NCI-H526 (cell line): ENCODE results near the gene BFSP2.

Source experiments
- DNase-seq, 2 experiments: peaks; one replicate each; lab custom pipeline; 2025; lab: John Stamatoyannopoulos, UW

The BFSP2 gene

GRCh38 chr3:133418361-133418760, 18.5 kb downstream of the BFSP2 start:
- DNase-seq: no peak

- no peak for DNase-seq
Observed at GRCh38 chr3:133419151-133419909, 19.5 kb downstream of the BFSP2 start.

GRCh38 chr3:133424937-133425869, 25.3 kb downstream of the BFSP2 start:
- no peak for DNase-seq

GRCh38 chr3:133425898-133426297, 26.0 kb downstream of the BFSP2 start:
- DNase-seq: no peak

GRCh38 chr3:133426721-133427120, 26.9 kb downstream of the BFSP2 start:
- DNase-seq: no peak

- DNase-seq: no peak
Observed at GRCh38 chr3:133428552-133428951, 28.7 kb downstream of the BFSP2 start.

- no peak for DNase-seq
Observed at GRCh38 chr3:133429063-133429462, 29.2 kb downstream of the BFSP2 start.

- no peak for DNase-seq
Observed at GRCh38 chr3:133439563-133439962, 39.7 kb downstream of the BFSP2 start.

GRCh38 chr3:133440652-133441051, 40.8 kb downstream of the BFSP2 start:
- DNase-seq: no peak

- DNase-seq: no peak
Observed at GRCh38 chr3:133441867-133442270, 42.0 kb downstream of the BFSP2 start.

GRCh38 chr3:133442518-133442917, 42.7 kb downstream of the BFSP2 start:
- no peak for DNase-seq

GRCh38 chr3:133443649-133444422, 44.0 kb downstream of the BFSP2 start:
- peak in 1 of 2 experiments; percentile 4 for DNase-seq

- DNase-seq: no peak
Observed at GRCh38 chr3:133444423-133444774, 44.5 kb downstream of the BFSP2 start.

- DNase-seq: no peak
Observed at GRCh38 chr3:133445108-133445507, 45.3 kb downstream of the BFSP2 start.

GRCh38 chr3:133447750-133448477, 48.1 kb downstream of the BFSP2 start:
- peak; percentile 13 to 35 for DNase-seq

GRCh38 chr3:133448478-133449122, 48.7 kb downstream of the BFSP2 start:
- peak; percentile 22 to 39 for DNase-seq

- DNase-seq: no peak
Observed at GRCh38 chr3:133451309-133451708, 51.5 kb downstream of the BFSP2 start.

- no peak for DNase-seq
Observed at GRCh38 chr3:133452641-133453319, 52.9 kb downstream of the BFSP2 start.

GRCh38 chr3:133453383-133453782, 53.5 kb downstream of the BFSP2 start:
- no peak for DNase-seq

GRCh38 chr3:133455281-133455680, 55.4 kb downstream of the BFSP2 start:
- DNase-seq: no peak

- no peak for DNase-seq
Observed at GRCh38 chr3:133455960-133456359, 56.1 kb downstream of the BFSP2 start.
